B cell (primary cell): ENCODE results near the gene SCNN1B. TPM values are rescaled to one million over a fixed set of nuclear protein-coding genes. Genes with fewer than 3 reads are reported as not detected.

Source experiments
- ATAC-seq: fragments of 200-7000 bp; cut with Tn5 transposase; one replicate; pipeline ENCODE4 v1.10.0; 2021; ENCODE audit warnings: low read depth, mild to moderate bottlenecking, moderate number of reproducible peaks, moderate library complexity
- CTCF ChIA-PET: fragments of 350-600 bp; sonication (Branson Sonifier 250); formaldehyde crosslinking; loops from one replicate; lab custom pipeline; 2021; ENCODE audit warnings: antibody characterized with exemption, inconsistent platforms; lab: Charles Lee
- POLR2A ChIA-PET: fragments of 350-600 bp; sonication (Branson Sonifier 250); formaldehyde crosslinking; loops from one replicate; lab custom pipeline; 2021; ENCODE audit warnings: antibody characterized with exemption; lab: Charles Lee
- DNase-seq: peaks from one replicate; pipeline ENCODE4 v3.0.0; 2013
- H2AFZ ChIP-seq: 2 replicates; pipeline ENCODE4 v1.6.1; 2012; ENCODE audit warnings: mild to moderate bottlenecking, low read depth, low read length; ENCODE audit not compliant: insufficient read depth, poor library complexity, severe bottlenecking
- H3K27ac ChIP-seq, 2 donors: 1 replicate in 1 of 2; 2 replicates in 1 of 2; pipeline ENCODE4 v1.5.1; 2012 to 2013; ENCODE audit warnings: low read length in 2 of 2, mild to moderate bottlenecking in 2 of 2, moderate library complexity in 1 of 2
- H3K27me3 ChIP-seq, 4 experiments: fragments of 200-600 bp in 1 of 4; sonication (generic) in 1 of 4; replicated peaks in 1 of 4; 1 replicate in 2 of 4; 2 replicates in 2 of 4; pipeline versions ENCODE4 v1.6.1 to v1.7.0; 2013 to 2016; ENCODE audit warnings: low read length in 3 of 4, mild to moderate bottlenecking in 2 of 4, mixed read lengths in 1 of 4, moderate library complexity in 1 of 4; ENCODE audit not compliant: insufficient read depth in 4 of 4, control insufficient read depth in 3 of 4; ENCODE audit errors: control extremely low read depth in 1 of 4
- H3K36me3 ChIP-seq, 2 experiments: replicated peaks in 1 of 2; 1 replicate in 1 of 2; 2 replicates in 1 of 2; pipeline versions ENCODE4 v1.6.1 to v1.7.1; 2013; ENCODE audit warnings: low read length in 1 of 2; ENCODE audit not compliant: insufficient read depth in 2 of 2, control insufficient read depth in 1 of 2; ENCODE audit errors: control extremely low read depth in 1 of 2, extremely low read depth in 1 of 2
- H3K4me1 ChIP-seq, 2 donors: fragments of 200-600 bp in 1 of 2; sonication (generic) in 1 of 2; 1 replicate in 1 of 2; 2 replicates in 1 of 2; pipeline versions ENCODE4 v1.5.1 to v1.6.1; 2013 to 2017; ENCODE audit warnings: low read length in 2 of 2; ENCODE audit not compliant: control insufficient read depth in 2 of 2, insufficient read depth in 2 of 2
- H3K4me2 ChIP-seq: replicated peaks from 2 replicates; pipeline ENCODE3; 2012; ENCODE audit warnings: mild to moderate bottlenecking, low read depth, low read length; ENCODE audit not compliant: poor library complexity, severe bottlenecking
- H3K4me3 ChIP-seq, 5 experiments: fragments of 200-600 bp in 1 of 5; sonication (generic) in 1 of 5; 1 replicate in 3 of 5; 2 replicates in 2 of 5; pipeline versions ENCODE4 v1.5.1 to v1.7.0; 2011 to 2016; ENCODE audit warnings: low read length in 4 of 5, mild to moderate bottlenecking in 4 of 5, low read depth in 2 of 5, control low read depth in 1 of 5, moderate library complexity in 1 of 5; ENCODE audit not compliant: insufficient read depth in 1 of 5; ENCODE audit errors: control extremely low read depth in 1 of 5, extremely low read depth in 1 of 5
- H3K79me2 ChIP-seq: fragments of 200-600 bp; sonication (generic); one replicate; pipeline ENCODE4 v1.6.0; 2016; ENCODE audit warnings: low read length; ENCODE audit not compliant: control insufficient read depth, insufficient read depth
- H3K9ac ChIP-seq: fragments of 200-600 bp; sonication (generic); 2 replicates; pipeline ENCODE4 v1.6.1; 2017; ENCODE audit warnings: mild to moderate bottlenecking, low read length, moderate library complexity
- H3K9me3 ChIP-seq, 3 donors: one replicate each; pipeline versions ENCODE4 v1.6.1 to v1.7.1; 2013; ENCODE audit warnings: low read length in 2 of 3; ENCODE audit not compliant: control insufficient read depth in 2 of 3, insufficient read depth in 1 of 3; ENCODE audit errors: control extremely low read depth in 1 of 3
- H4K20me1 ChIP-seq: 2 replicates; pipeline ENCODE4 v1.6.0; 2012; ENCODE audit warnings: mild to moderate bottlenecking, low read length; ENCODE audit not compliant: insufficient read depth, control insufficient read depth, poor library complexity, severe bottlenecking
- H3K27ac Mint-ChIP-seq: one replicate; pipeline ENCODE4 v1.8.0; 2021; ENCODE audit warnings: mixed read lengths
- H3K27me3 Mint-ChIP-seq: one replicate; pipeline ENCODE4 v1.8.0; 2021; ENCODE audit warnings: mixed read lengths
- H3K4me1 Mint-ChIP-seq: one replicate; pipeline ENCODE4 v1.8.0; 2021; ENCODE audit warnings: mixed read lengths
- H3K4me3 Mint-ChIP-seq: one replicate; pipeline ENCODE4 v1.8.0; 2021; ENCODE audit warnings: mixed read lengths
- H3K9me3 Mint-ChIP-seq: one replicate; pipeline ENCODE4 v1.8.0; 2022; ENCODE audit warnings: mixed read lengths; ENCODE audit not compliant: insufficient read depth
- CTCF ChIP-seq: fragments of 200-600 bp; IDR thresholded peaks from one replicate; pipeline ENCODE4 v1.8.0; 2022; ENCODE audit warnings: antibody characterized with exemption, mild to moderate bottlenecking
- EZH2 ChIP-seq: IDR thresholded peaks from 2 replicates; pipeline ENCODE4 v1.6.1; 2012; ENCODE audit warnings: borderline replicate concordance, low read depth, mild to moderate bottlenecking, moderate library complexity, low read length; ENCODE audit not compliant: insufficient read depth, poor library complexity, severe bottlenecking
- WGBS: methylation state at CpG from one replicate; pipeline ENCODE4 v1.1.5; 2013; ENCODE audit warnings: missing lambda C conversion rate; ENCODE audit not compliant: insufficient coverage; 5-methylcytosine and 5-hydroxymethylcytosine counted together
- intact Hi-C: fragments of 100-400 bp; cut with micrococcal nuclease; formaldehyde crosslinking; loops from one replicate; pipeline ENCODE4 v1.10.0; 2022
- polyA plus RNA-seq: library from polyadenylated mRNA; depleted of rRNA; stranded (reverse); fragments of >200 nt; gene quantifications from 2 replicates; pipeline ENCODE4 v1.2.3, GENCODE V29; 2012
- total RNA-seq, 2 donors: library from RNA; stranded (reverse); fragments of 120-200 nt in 1 of 2; gene quantifications; 1 replicate in 1 of 2; 2 replicates in 1 of 2; pipeline versions ENCODE4 v1.2.3 to v1.2.4, GENCODE V29; 2013 to 2022

Gene SCNN1B
- total and polyA plus RNA-seq, 2 donors (not counting 1 experiment from before 2014, with no cell fraction given), result 0.30 TPM; not detected in 1

DNA sequence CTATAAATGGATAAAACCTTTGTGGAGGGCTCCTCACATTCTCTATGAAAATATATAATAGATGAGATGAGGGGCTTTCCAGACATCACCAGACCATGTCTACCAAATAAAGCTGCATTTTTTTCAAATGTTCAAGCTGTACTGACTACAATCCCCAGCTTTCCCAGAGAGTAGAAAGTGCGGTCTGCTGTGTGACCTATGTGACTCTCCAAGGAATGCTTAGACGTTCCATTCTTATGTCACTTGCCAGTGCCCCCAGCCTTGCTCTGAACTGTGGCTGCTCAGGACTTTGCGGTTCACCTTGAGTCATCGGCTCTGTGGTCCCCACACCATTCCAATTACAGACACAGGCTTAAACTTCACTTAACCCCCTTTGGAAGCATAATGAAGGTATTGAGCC lies 47.8 kb upstream of the SCNN1B start:
- no peak overlapping the region for H3K4me3 ChIP-seq
- POLR2A ChIA-PET, result no interaction called here
- Mint-ChIP-seq H3K27me3 (peaks cover 20% of the 10 kb centered on the region), H3K9me3 (peaks cover 3% of the 10 kb centered on the region), H3K4me1 (no peaks in the 10 kb centered on the region), H3K4me3 (no peak overlapping the region), H3K27ac (no peak overlapping the region)
- no peak overlapping the region for H2AFZ ChIP-seq
- no peaks in the 10 kb centered on the region for H3K79me2 ChIP-seq
- peaks cover 0 to 6% (median 0%) of the 10 kb centered on the region in 4 experiments for H3K27me3 ChIP-seq
- peaks cover 0 to 8% (median 4%) of the 10 kb centered on the region in 3 donors for H3K9me3 ChIP-seq
- no peak for ATAC-seq
- H3K9ac ChIP-seq, result no peak overlapping the region
- CTCF ChIA-PET, result no interaction called here
- no peak for TF ChIP-seq CTCF
- TF ChIP-seq EZH2, result no peak
- no peaks in the 10 kb centered on the region for H3K4me1 ChIP-seq
- H3K4me2 ChIP-seq, result no peak overlapping the region
- DNase-seq, result no peak
- no peaks in the 10 kb centered on the region for H3K36me3 ChIP-seq
- H4K20me1 ChIP-seq, result no peaks in the 10 kb centered on the region
- WGBS, result 54% methylated on average over 2 of the region's 4 CpGs
- intact Hi-C loops, result no loop called here
- no peak overlapping the region for H3K27ac ChIP-seq

GRCh38 chr16:23255000-23255399 lies 47.1 kb upstream of the SCNN1B start:
- intact Hi-C loops, result no loop called here
- no peaks in the 10 kb centered on the region for H3K4me1 Mint-ChIP-seq

More at GRCh38 chr16:23255000-23255399, 47.1 kb upstream of the SCNN1B start:
- Histone ChIP-seq H3K4me3 (no peak overlapping the region), H3K9me3 (peaks cover 0 to 8% (median 1%) of the 10 kb centered on the region in 3 donors), H4K20me1 (no peaks in the 10 kb centered on the region), H3K4me1 (no peaks in the 10 kb centered on the region), H3K36me3 (no peaks in the 10 kb centered on the region), H3K27me3 (peaks cover 0 to 6% (median 0%) of the 10 kb centered on the region in 4 experiments), H3K79me2 (no peaks in the 10 kb centered on the region), H3K4me2 (no peak overlapping the region), H3K9ac (no peak overlapping the region), H3K27ac (no peak overlapping the region), H2AFZ (no peak overlapping the region)
- POLR2A ChIA-PET, result no interaction called here
- ATAC-seq (no peak), DNase-seq (no peak)
- Mint-ChIP-seq H3K4me3 (no peak overlapping the region), H3K27ac (no peak overlapping the region), H3K27me3 (peaks cover 20% of the 10 kb centered on the region), H3K9me3 (peaks cover 2% of the 10 kb centered on the region)
- TF ChIP-seq CTCF, result no peak
- TF ChIP-seq EZH2, result no peak
- 67% methylated on average over 3 of the region's 4 CpGs for WGBS
- CTCF ChIA-PET, result no interaction called here
